Panc1 (cell line): ENCODE data around the gene MYH3. TPM values are rescaled to one million over a fixed set of nuclear protein-coding genes. Genes with fewer than 3 reads are reported as not detected.

ENCODE experiments used
- ATAC-seq: fragments of 200-7000 bp; cut with Tn5 transposase; 2 replicates; pipeline ENCODE4 v1.9.1; 2020; ENCODE audit warnings: mild to moderate bottlenecking, moderate library complexity
- BruUV-seq: library from RNA; stranded (reverse); fragments of 400-500 nt; replicated peaks from 2 replicates; lab custom pipeline; 2021; lab: Mats Ljungman, UMichigan
- CTCF ChIA-PET: fragments of 300-600 bp; sonication (Branson Sonifier 250); formaldehyde crosslinking; loops from one replicate; lab custom pipeline; 2022; ENCODE audit warnings: antibody characterized with exemption; lab: Charles Lee
- POLR2A ChIA-PET: fragments of 300-600 bp; sonication (Branson Sonifier 250); formaldehyde crosslinking; loops from one replicate; lab custom pipeline; 2022; ENCODE audit warnings: antibody characterized with exemption; lab: Charles Lee
- DNase-seq: peaks from one replicate; pipeline ENCODE4 v3.0.0-alpha.2; 2010; ENCODE audit warnings: low read depth, low spot score
- H3K27ac ChIP-seq: 2 replicates; pipeline ENCODE4 v1.5.1; 2011; ENCODE audit warnings: mild to moderate bottlenecking, low read length, inconsistent platforms
- H3K27me3 ChIP-seq: fragments of 200-500 bp; sonication (Bioruptor generic); 2 replicates; pipeline ENCODE4 v1.6.0; 2014; ENCODE audit warnings: low read length, inconsistent platforms; ENCODE audit not compliant: control insufficient read depth, insufficient read depth
- H3K36me3 ChIP-seq: fragments of 200-500 bp; sonication (Bioruptor generic); 2 replicates; pipeline ENCODE4 v1.5.1; 2014; ENCODE audit warnings: inconsistent platforms, mild to moderate bottlenecking, low read length, moderate library complexity; ENCODE audit not compliant: control insufficient read depth, insufficient read depth
- H3K4me1 ChIP-seq: 2 replicates; pipeline ENCODE4 v1.5.1; 2011; ENCODE audit warnings: inconsistent platforms, mild to moderate bottlenecking, low read length, moderate library complexity; ENCODE audit not compliant: control insufficient read depth, insufficient read depth
- H3K4me3 ChIP-seq, 2 experiments: 2 replicates each; pipeline ENCODE4 v1.5.1; 2011 to 2012; ENCODE audit warnings: low read depth in 2 of 2, low read length in 2 of 2, mild to moderate bottlenecking in 2 of 2, inconsistent platforms in 1 of 2, moderate library complexity in 1 of 2
- H3K9me3 ChIP-seq: fragments of 200-500 bp; sonication (Bioruptor generic); 2 replicates; pipeline ENCODE4 v1.5.1; 2014; ENCODE audit warnings: low read depth, mild to moderate bottlenecking, inconsistent platforms, low read length, moderate library complexity; ENCODE audit not compliant: control insufficient read depth, insufficient read depth
- CTCF ChIP-seq: fragments of 450-650 bp; IDR thresholded peaks from 2 replicates; pipeline ENCODE4 v1.5.1; 2017; ENCODE audit warnings: mild to moderate bottlenecking
- POLR2AphosphoS5 ChIP-seq: IDR thresholded peaks from 2 replicates; pipeline ENCODE4 v1.6.1; 2012; ENCODE audit warnings: mild to moderate bottlenecking, low read depth, low read length, moderate library complexity
- SIN3A ChIP-seq: IDR thresholded peaks from 2 replicates; pipeline ENCODE4 v1.6.1; 2012; ENCODE audit warnings: low read depth, mild to moderate bottlenecking, low read length, moderate library complexity, borderline replicate concordance; ENCODE audit not compliant: insufficient read depth
- TCF7L2 ChIP-seq: IDR thresholded peaks from 2 replicates; pipeline ENCODE4 v1.6.1; 2011; ENCODE audit warnings: mild to moderate bottlenecking, low read depth, low read length, inconsistent platforms
- in situ Hi-C: cut with HindIII; loops from 2 replicates; pipeline ENCODE4 v1.10.0; 2016; ENCODE audit warnings: low sequenced_read_pairs, low pct_unique_long_range_greater_than_20kb
- intact Hi-C: fragments of 100-400 bp; cut with micrococcal nuclease; formaldehyde crosslinking; loops from one replicate; pipeline ENCODE4 v1.10.0; 2022; ENCODE audit not compliant: unreplicated experiment
- total RNA-seq: library from RNA; stranded (reverse); gene quantifications from one replicate; pipeline ENCODE4 v1.2.1, GENCODE V29; 2021; ENCODE audit not compliant: unreplicated experiment
- TF ChIP-seq, protein P1 (sequence below), 2 experiments: IDR thresholded peaks; 2 replicates each; pipeline ENCODE4 v1.6.1; 2011 to 2012; ENCODE audit warnings: low read depth in 2 of 2, control low read depth in 1 of 2, low read length in 1 of 2, mild to moderate bottlenecking in 1 of 2, moderate library complexity in 1 of 2; ENCODE audit not compliant: insufficient read depth in 1 of 2

MYH3 gene
- total RNA-seq, 1 experiment from 2014 or later = 1.6 TPM

GRCh38 chr17:10616502-10617119, 40.5 kb downstream of the MYH3 start:
- H3K9me3 ChIP-seq = no peaks in the 10 kb centered on the region
- peak; percentile 67 for ATAC-seq
- ChIA-PET CTCF (interaction anchor here (0.6 to 1.9 kb wide), 4 partner anchors 287 to 1261 kb away, joined by 3 to 6 read pairs (median 5); no protein-coding TSS in a partner anchor), POLR2A (no interaction called here)
- H3K27ac ChIP-seq = no peak overlapping the region
- H3K4me1 ChIP-seq = no peaks in the 10 kb centered on the region
- H3K4me3 ChIP-seq = no peak overlapping the region
- BruUV-seq = no TSS peak
- H3K36me3 ChIP-seq = no peaks in the 10 kb centered on the region
- intact Hi-C loops (loop anchor here (5.0 to 10.0 kb wide), 2 partner anchors 322 to 649 kb away; no protein-coding TSS in a partner anchor), in situ Hi-C loops (no loop called here)
- no peaks in the 10 kb centered on the region for H3K27me3 ChIP-seq
- TF ChIP-seq CTCF (peak; percentile 98), TCF7L2 (peak; percentile 74), POLR2AphosphoS5 (no peak), SIN3A (no peak)
- TF ChIP-seq, protein P1, sequence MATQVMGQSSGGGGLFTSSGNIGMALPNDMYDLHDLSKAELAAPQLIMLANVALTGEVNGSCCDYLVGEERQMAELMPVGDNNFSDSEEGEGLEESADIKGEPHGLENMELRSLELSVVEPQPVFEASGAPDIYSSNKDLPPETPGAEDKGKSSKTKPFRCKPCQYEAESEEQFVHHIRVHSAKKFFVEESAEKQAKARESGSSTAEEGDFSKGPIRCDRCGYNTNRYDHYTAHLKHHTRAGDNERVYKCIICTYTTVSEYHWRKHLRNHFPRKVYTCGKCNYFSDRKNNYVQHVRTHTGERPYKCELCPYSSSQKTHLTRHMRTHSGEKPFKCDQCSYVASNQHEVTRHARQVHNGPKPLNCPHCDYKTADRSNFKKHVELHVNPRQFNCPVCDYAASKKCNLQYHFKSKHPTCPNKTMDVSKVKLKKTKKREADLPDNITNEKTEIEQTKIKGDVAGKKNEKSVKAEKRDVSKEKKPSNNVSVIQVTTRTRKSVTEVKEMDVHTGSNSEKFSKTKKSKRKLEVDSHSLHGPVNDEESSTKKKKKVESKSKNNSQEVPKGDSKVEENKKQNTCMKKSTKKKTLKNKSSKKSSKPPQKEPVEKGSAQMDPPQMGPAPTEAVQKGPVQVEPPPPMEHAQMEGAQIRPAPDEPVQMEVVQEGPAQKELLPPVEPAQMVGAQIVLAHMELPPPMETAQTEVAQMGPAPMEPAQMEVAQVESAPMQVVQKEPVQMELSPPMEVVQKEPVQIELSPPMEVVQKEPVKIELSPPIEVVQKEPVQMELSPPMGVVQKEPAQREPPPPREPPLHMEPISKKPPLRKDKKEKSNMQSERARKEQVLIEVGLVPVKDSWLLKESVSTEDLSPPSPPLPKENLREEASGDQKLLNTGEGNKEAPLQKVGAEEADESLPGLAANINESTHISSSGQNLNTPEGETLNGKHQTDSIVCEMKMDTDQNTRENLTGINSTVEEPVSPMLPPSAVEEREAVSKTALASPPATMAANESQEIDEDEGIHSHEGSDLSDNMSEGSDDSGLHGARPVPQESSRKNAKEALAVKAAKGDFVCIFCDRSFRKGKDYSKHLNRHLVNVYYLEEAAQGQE (IDR thresholded peaks at IDR 0.05; ENCODE audit: insufficient read depth in 1 of 2, low read depth in 2 of 2, low read length in 1 of 2) = no peak
- DNase-seq = peak; percentile 68

DNA sequence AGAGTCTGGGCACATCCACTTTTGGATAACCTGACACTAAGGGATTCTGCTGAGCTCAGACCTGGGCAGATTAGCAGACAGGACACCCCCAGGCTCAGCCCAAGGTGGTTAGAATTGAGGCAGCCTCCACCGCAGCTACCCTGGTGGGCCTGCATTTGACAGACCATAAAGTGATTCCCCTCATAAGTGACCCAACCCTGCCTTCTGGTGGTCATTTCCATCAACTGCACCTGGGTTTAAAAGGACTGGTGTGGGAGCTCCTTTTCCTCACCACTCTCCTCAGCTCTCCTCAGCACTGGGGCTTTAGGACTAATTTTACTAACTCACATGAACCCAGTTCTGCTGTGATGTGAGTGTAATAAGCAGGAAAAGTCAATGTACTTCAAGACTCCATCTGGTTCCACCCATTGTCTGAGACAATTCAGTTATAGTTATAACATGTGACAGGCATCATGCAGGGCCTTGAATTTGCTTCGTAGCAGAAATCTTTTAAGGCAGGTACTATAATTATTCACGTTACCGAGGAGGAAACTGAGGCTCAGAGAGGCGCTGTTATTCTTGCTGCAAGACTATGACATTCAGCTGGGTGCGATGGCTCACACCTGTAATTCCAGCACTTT, 42.5 kb downstream of the MYH3 start:
- no peak for TF ChIP-seq TCF7L2
- TF ChIP-seq, protein P1 (IDR thresholded peaks at IDR 0.05; ENCODE audit: insufficient read depth in 1 of 2, low read depth in 2 of 2, low read length in 1 of 2) = no peak
- peak; percentile 87 for TF ChIP-seq CTCF
- no peak for TF ChIP-seq POLR2AphosphoS5
- TF ChIP-seq SIN3A = no peak
- Histone ChIP-seq H3K9me3 (no peaks in the 10 kb centered on the region), H3K27me3 (no peaks in the 10 kb centered on the region), H3K27ac (no peak overlapping the region), H3K4me1 (no peaks in the 10 kb centered on the region), H3K36me3 (no peaks in the 10 kb centered on the region), H3K4me3 (no peak overlapping the region)
- in situ Hi-C loops = no loop called here
- BruUV-seq = no TSS peak
- ChIA-PET POLR2A (no interaction called here), CTCF (interaction anchor here (0.6 to 2.0 kb wide), 6 partner anchors 32 to 443 kb away, joined by 3 to 7 read pairs (median 4); no protein-coding TSS in a partner anchor)
- intact Hi-C loops = loop anchor here (1.0 to 10.0 kb wide), 3 partner anchors 287 to 647 kb away; no protein-coding TSS in a partner anchor
- ATAC-seq (peak; percentile 60; the same call in 1 of the 2 replicates), DNase-seq (no peak)
